Femur (tissue), 1 donor: ENCODE results near the gene STRIP2.
A peak's percentile ranks its signal among the peaks of the same experiment; 100 is the strongest.
"Not testable (repeated sequence)": the region's sequence is repeated elsewhere in the genome, so short reads cannot be mapped to it uniquely, and the experiment has no call there.

Experiments used
- DNase-seq: peaks from one replicate; pipeline ENCODE4 v3.0.0-alpha.2; 2017

The STRIP2 gene

GRCh38 chr7:129423700-129424410 is 10.4 kb upstream of the STRIP2 start:
- DNase-seq, result no peak

GRCh38 chr7:129426482-129426881 is 7.8 kb upstream of the STRIP2 start:
- DNase-seq, result no peak

- no peak for DNase-seq
Observed at GRCh38 chr7:129427526-129428045, 6.6 kb upstream of the STRIP2 start.

- DNase-seq, result no peak
Observed at GRCh38 chr7:129431911-129432643, 2.2 kb upstream of the STRIP2 start.

GRCh38 chr7:129434675-129435318 is 565 bp downstream of the STRIP2 start:
- DNase-seq, result peak; percentile 34

- no peak for DNase-seq
Observed at GRCh38 chr7:129435414-129435829, 1.2 kb downstream of the STRIP2 start.

- no peak for DNase-seq
Observed at GRCh38 chr7:129436335-129436923, 2.2 kb downstream of the STRIP2 start.

GRCh38 chr7:129437190-129437589 is 3.0 kb downstream of the STRIP2 start:
- DNase-seq, result no peak

- no peak for DNase-seq
Observed at GRCh38 chr7:129438281-129438838, 4.1 kb downstream of the STRIP2 start.

- no peak for DNase-seq
Observed at GRCh38 chr7:129438839-129439651, 4.8 kb downstream of the STRIP2 start.

- no peak for DNase-seq
Observed at GRCh38 chr7:129439963-129440625, 5.9 kb downstream of the STRIP2 start.

- no peak for DNase-seq
Observed at GRCh38 chr7:129443612-129444011, 9.4 kb downstream of the STRIP2 start.

GRCh38 chr7:129444776-129445175 is 10.5 kb downstream of the STRIP2 start:
- not testable (repeated sequence) for DNase-seq

- DNase-seq, result not testable (repeated sequence)
Observed at GRCh38 chr7:129446925-129447324, 12.7 kb downstream of the STRIP2 start.

- DNase-seq, result not testable (repeated sequence)
Observed at GRCh38 chr7:129447445-129447844, 13.2 kb downstream of the STRIP2 start.

- not testable (repeated sequence) for DNase-seq
Observed at GRCh38 chr7:129448608-129449007, 14.4 kb downstream of the STRIP2 start.

GRCh38 chr7:129450295-129450694 is 16.1 kb downstream of the STRIP2 start:
- DNase-seq, result no peak

- no peak for DNase-seq
Observed at GRCh38 chr7:129452589-129453231, 18.5 kb downstream of the STRIP2 start.

- DNase-seq, result no peak
Observed at GRCh38 chr7:129453510-129454248, 19.4 kb downstream of the STRIP2 start.

- no peak for DNase-seq
Observed at GRCh38 chr7:129454249-129454551, 20.0 kb downstream of the STRIP2 start.
